OCI-LY3 (cell line): ENCODE results near the gene TXNDC11.

Experiments
- H2AFZ ChIP-seq: fragments of 200-600, 300-600 bp; shearing (Covaris generic); 2 replicates; pipeline ENCODE4 v1.6.0; 2014; ENCODE audit warnings: antibody characterized with exemption, low read depth, low read length
- H3K27ac ChIP-seq: fragments of 200-600, 300-600 bp; sonication (generic); 2 replicates; pipeline ENCODE4 v1.5.1; 2014; ENCODE audit warnings: mild to moderate bottlenecking, low read length, moderate library complexity, mixed read lengths
- H3K27me3 ChIP-seq: fragments of 200-600, 300-600 bp; sonication (generic); 2 replicates; pipeline ENCODE4 v1.6.1; 2014; ENCODE audit warnings: low read depth, low read length, mixed read lengths
- H3K36me3 ChIP-seq: fragments of 200-600, 300-600 bp; sonication (generic); replicated peaks from 2 replicates; pipeline ENCODE3; 2014; ENCODE audit warnings: low read depth, low read length, mixed read lengths
- H3K4me1 ChIP-seq: fragments of 300-600, 200-600 bp; sonication (generic); 2 replicates; pipeline ENCODE4 v1.6.1; 2014; ENCODE audit warnings: low read length, mixed read lengths
- H3K4me2 ChIP-seq: fragments of 200-600, 300-600 bp; sonication (generic); 2 replicates; pipeline ENCODE4 v1.6.1; 2014; ENCODE audit warnings: low read length, mixed read lengths
- H3K4me3 ChIP-seq: fragments of 300-600, 200-600 bp; sonication (generic); 2 replicates; pipeline ENCODE4 v1.5.1; 2014; ENCODE audit warnings: antibody characterized with exemption, mild to moderate bottlenecking, low read length, moderate library complexity
- H3K79me2 ChIP-seq: fragments of 300-600, 200-600 bp; shearing (Covaris generic); 2 replicates; pipeline ENCODE4 v1.6.1; 2014; ENCODE audit warnings: mild to moderate bottlenecking, low read length, mixed read lengths
- H3K9ac ChIP-seq: fragments of 300-600, 200-600 bp; shearing (Covaris generic); 2 replicates; pipeline ENCODE4 v1.6.0; 2014; ENCODE audit warnings: mild to moderate bottlenecking, low read length, moderate library complexity
- H3K9me3 ChIP-seq: fragments of 200-600, 300-600 bp; shearing (Covaris generic); 2 replicates; pipeline ENCODE4 v1.6.1; 2014; ENCODE audit warnings: low read length, mixed read lengths; ENCODE audit not compliant: insufficient read depth
- H4K20me1 ChIP-seq: fragments of 200-600, 300-600 bp; sonication (generic); 2 replicates; pipeline ENCODE4 v1.6.1; 2016; ENCODE audit warnings: low read length, mixed read lengths; ENCODE audit not compliant: insufficient read depth
- CTCF ChIP-seq: fragments of 200-600, 300-600 bp; sonication (generic); IDR thresholded peaks from 2 replicates; pipeline ENCODE4 v1.5.1; 2014; ENCODE audit warnings: antibody characterized with exemption, low read length, low read depth
- EZH2phosphoT487 ChIP-seq: fragments of 200-600 bp; shearing (Covaris generic); IDR thresholded peaks from 2 replicates; pipeline ENCODE4 v1.6.1; 2018; ENCODE audit warnings: antibody characterized with exemption, mixed run types, low read depth

Gene TXNDC11

GRCh38 chr16:11639925-11640899 lies 102.4 kb downstream of the TXNDC11 start:
- H3K79me2 ChIP-seq, result no peaks in the 10 kb centered on the region
- H3K27ac ChIP-seq, result no peak overlapping the region
- H3K4me2 ChIP-seq, result no peak overlapping the region
- H4K20me1 ChIP-seq, result no peaks in the 10 kb centered on the region
- H3K9ac ChIP-seq, result no peak overlapping the region
- H3K27me3 ChIP-seq, result peaks cover 13% of the 10 kb centered on the region
- H3K4me1 ChIP-seq, result peaks cover 3% of the 10 kb centered on the region; the same call in 1 of the 2 replicates
- H3K9me3 ChIP-seq, result no peaks in the 10 kb centered on the region
- TF ChIP-seq CTCF, result no peak
- no peak for TF ChIP-seq EZH2phosphoT487
- H2AFZ ChIP-seq, result 0 out of 2 replicates have a peak overlapping the region, but pooled peaks have one; percentile 30
- no peaks in the 10 kb centered on the region for H3K36me3 ChIP-seq
- H3K4me3 ChIP-seq, result no peak overlapping the region

- Histone ChIP-seq H3K27ac (no peak overlapping the region), H3K36me3 (no peaks in the 10 kb centered on the region), H3K9me3 (no peaks in the 10 kb centered on the region), H3K9ac (no peak overlapping the region), H4K20me1 (no peaks in the 10 kb centered on the region), H3K27me3 (peaks cover 13% of the 10 kb centered on the region), H3K4me1 (peaks cover 3% of the 10 kb centered on the region; the same call in 1 of the 2 replicates), H3K4me2 (no peak overlapping the region), H3K4me3 (no peak overlapping the region), H3K79me2 (no peaks in the 10 kb centered on the region), H2AFZ (no peak overlapping the region)
- TF ChIP-seq EZH2phosphoT487 (no peak), CTCF (no peak)
Observed at GRCh38 chr16:11639008-11639562, 103.6 kb downstream of the TXNDC11 start.

GRCh38 chr16:11638140-11638539 lies 104.5 kb downstream of the TXNDC11 start:
- Histone ChIP-seq H3K4me3 (no peak overlapping the region), H3K4me1 (peaks cover 6% of the 10 kb centered on the region; the same call in 1 of the 2 replicates), H2AFZ (no peak overlapping the region), H3K27me3 (peaks cover 13% of the 10 kb centered on the region), H3K9ac (no peak overlapping the region), H3K36me3 (no peaks in the 10 kb centered on the region), H3K9me3 (no peaks in the 10 kb centered on the region), H3K79me2 (no peaks in the 10 kb centered on the region), H4K20me1 (no peaks in the 10 kb centered on the region), H3K27ac (no peak overlapping the region), H3K4me2 (no peak overlapping the region)
- TF ChIP-seq CTCF (no peak), EZH2phosphoT487 (no peak)

GRCh38 chr16:11637320-11637719 lies 105.3 kb downstream of the TXNDC11 start:
- Histone ChIP-seq H3K9me3 (no peaks in the 10 kb centered on the region), H3K27ac (no peak overlapping the region), H3K9ac (no peak overlapping the region), H2AFZ (no peak overlapping the region), H3K4me2 (no peak overlapping the region), H3K27me3 (peaks cover 13% of the 10 kb centered on the region), H3K36me3 (no peaks in the 10 kb centered on the region), H3K4me3 (no peak overlapping the region), H4K20me1 (no peaks in the 10 kb centered on the region), H3K4me1 (peaks cover 6% of the 10 kb centered on the region; the same call in 1 of the 2 replicates), H3K79me2 (no peaks in the 10 kb centered on the region)
- TF ChIP-seq EZH2phosphoT487 (no peak), CTCF (no peak)
